ENCODE results near the gene FANK1. TPM values are rescaled to one million over a fixed set of nuclear protein-coding genes. Genes with fewer than 3 reads are reported as not detected.
"Not testable (repeated sequence)": the region's sequence is repeated elsewhere in the genome, so short reads cannot be mapped to it uniquely, and the experiment has no call there.

FANK1 gene
- total RNA-seq, 1 donor from 2014 or later = 0.30 TPM

DNA sequence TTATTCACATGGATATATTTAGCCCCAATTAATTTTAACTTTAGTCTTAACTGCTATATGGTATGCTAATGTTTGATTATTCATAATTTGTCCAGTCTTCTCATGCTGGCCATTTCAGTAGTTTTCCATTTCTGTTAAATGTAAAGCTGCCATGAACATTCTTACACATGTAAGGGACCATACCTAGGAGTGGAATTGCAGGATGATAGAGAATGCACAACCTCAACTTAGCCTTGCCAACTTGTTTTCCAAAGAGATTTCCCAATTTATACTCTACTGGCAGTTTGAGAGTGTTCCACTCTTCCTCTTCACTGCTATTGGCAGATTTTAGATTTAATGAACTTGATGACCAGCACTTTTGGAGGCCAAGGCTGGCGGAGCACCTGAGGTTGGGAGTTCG lies 68.2 kb downstream of the FANK1 start:
- Histone ChIP-seq H3K9me3 (replicated peaks) (no peaks in the 10 kb centered on the region), H3K4me1 (no peaks in the 10 kb centered on the region), H3K27ac (replicated peaks) (no peak overlapping the region), H3K4me3 (no peak overlapping the region), H3K27me3 (ENCODE audit: low read depth) (no peaks in the 10 kb centered on the region), H3K36me3 (no peaks in the 10 kb centered on the region)
- TF ChIP-seq, protein P1, sequence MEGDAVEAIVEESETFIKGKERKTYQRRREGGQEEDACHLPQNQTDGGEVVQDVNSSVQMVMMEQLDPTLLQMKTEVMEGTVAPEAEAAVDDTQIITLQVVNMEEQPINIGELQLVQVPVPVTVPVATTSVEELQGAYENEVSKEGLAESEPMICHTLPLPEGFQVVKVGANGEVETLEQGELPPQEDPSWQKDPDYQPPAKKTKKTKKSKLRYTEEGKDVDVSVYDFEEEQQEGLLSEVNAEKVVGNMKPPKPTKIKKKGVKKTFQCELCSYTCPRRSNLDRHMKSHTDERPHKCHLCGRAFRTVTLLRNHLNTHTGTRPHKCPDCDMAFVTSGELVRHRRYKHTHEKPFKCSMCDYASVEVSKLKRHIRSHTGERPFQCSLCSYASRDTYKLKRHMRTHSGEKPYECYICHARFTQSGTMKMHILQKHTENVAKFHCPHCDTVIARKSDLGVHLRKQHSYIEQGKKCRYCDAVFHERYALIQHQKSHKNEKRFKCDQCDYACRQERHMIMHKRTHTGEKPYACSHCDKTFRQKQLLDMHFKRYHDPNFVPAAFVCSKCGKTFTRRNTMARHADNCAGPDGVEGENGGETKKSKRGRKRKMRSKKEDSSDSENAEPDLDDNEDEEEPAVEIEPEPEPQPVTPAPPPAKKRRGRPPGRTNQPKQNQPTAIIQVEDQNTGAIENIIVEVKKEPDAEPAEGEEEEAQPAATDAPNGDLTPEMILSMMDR (IDR thresholded peaks at IDR 0.05; ENCODE audit: borderline replicate concordance) = no peak
- intact Hi-C loops (cut with micrococcal nuclease) = no loop called here
- DNase-seq = no peak

DNA sequence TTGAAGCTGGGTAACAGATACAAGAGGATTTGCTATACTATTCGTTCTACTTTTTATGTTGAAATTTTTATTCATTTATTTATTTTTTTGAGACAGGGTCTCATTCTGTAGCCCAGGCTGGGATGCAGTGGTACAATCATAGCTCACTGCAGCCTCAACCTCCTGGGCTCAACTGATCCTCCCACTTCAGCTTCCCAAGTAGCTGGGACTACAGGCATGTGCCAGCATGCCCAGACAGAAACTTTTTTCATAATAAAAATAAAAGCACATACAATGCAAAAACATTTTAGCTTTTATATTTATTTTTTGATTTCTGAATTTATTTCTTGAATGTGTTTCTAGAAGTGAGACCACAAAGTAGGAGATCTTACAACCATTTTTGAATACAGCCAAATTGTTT lies 71.2 kb downstream of the FANK1 start:
- Histone ChIP-seq H3K27me3 (ENCODE audit: low read depth) (no peaks in the 10 kb centered on the region), H3K36me3 (no peaks in the 10 kb centered on the region), H3K4me3 (no peak overlapping the region), H3K4me1 (no peaks in the 10 kb centered on the region), H3K27ac (replicated peaks) (no peak overlapping the region), H3K9me3 (replicated peaks) (no peaks in the 10 kb centered on the region)
- no peak for DNase-seq
- TF ChIP-seq, protein P1 (IDR thresholded peaks at IDR 0.05; ENCODE audit: borderline replicate concordance) = no peak
- intact Hi-C loops (cut with micrococcal nuclease) = no loop called here

DNA sequence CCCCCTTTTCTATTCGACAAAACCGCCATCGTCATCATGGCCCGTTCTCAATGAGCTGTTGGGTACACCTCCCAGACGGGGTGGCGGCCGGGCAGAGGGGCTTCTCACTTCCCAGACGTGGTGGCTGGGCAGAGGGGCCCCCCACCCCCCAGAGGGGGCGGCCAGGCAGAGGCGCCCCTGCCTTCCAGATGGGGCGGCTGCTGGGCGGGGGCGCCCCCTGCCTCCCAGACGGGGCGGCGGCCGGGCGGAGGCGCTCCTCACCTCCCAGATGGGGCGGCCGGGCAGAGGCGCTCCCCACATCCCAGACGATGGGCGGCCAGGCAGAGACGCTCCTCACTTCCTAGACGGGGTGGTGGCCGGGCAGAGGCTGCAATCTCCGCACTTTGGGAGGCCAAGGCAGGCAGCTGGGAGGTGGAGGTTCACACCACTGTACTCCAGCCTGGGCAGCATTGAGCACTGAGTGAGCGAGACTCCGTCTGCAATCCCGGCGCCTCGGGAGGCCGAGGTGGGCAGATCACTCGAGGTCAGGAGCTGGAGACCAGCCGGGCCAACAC lies 73.8 kb downstream of the FANK1 start:
- H3K36me3 ChIP-seq; intact Hi-C loops (cut with micrococcal nuclease); DNase-seq; H3K27me3 ChIP-seq (ENCODE audit: low read depth); H3K4me3 ChIP-seq; H3K9me3 ChIP-seq (replicated peaks); H3K4me1 ChIP-seq; H3K27ac ChIP-seq (replicated peaks): not testable (repeated sequence)

- TF ChIP-seq, protein P1 (IDR thresholded peaks at IDR 0.05; ENCODE audit: borderline replicate concordance) = no peak
- H3K4me3 ChIP-seq = no peak overlapping the region
- intact Hi-C loops (cut with micrococcal nuclease) = no loop called here
- no peak for DNase-seq
- H3K27ac ChIP-seq (replicated peaks) = no peak overlapping the region
- peaks cover 17% of the 10 kb centered on the region for H3K27me3 ChIP-seq (ENCODE audit: low read depth)
- H3K9me3 ChIP-seq (replicated peaks) = no peaks in the 10 kb centered on the region
- no peaks in the 10 kb centered on the region for H3K36me3 ChIP-seq
- no peaks in the 10 kb centered on the region for H3K4me1 ChIP-seq
Measured at GRCh38 chr10:125976960-125977605, 80.7 kb downstream of the FANK1 start.

- intact Hi-C loops (cut with micrococcal nuclease) = loop anchor here (5.0 kb wide), 1 partner anchor 527 kb away; no protein-coding TSS in a partner anchor
Measured at GRCh38 chr10:125979976-125980375, 83.6 kb downstream of the FANK1 start.

More at GRCh38 chr10:125979976-125980375, 83.6 kb downstream of the FANK1 start:
- DNase-seq = no peak
- Histone ChIP-seq H3K4me1 (no peaks in the 10 kb centered on the region), H3K9me3 (replicated peaks) (no peaks in the 10 kb centered on the region), H3K27me3 (ENCODE audit: low read depth) (peaks cover 17% of the 10 kb centered on the region), H3K4me3 (no peak overlapping the region), H3K36me3 (no peaks in the 10 kb centered on the region), H3K27ac (replicated peaks) (no peak overlapping the region)
- TF ChIP-seq, protein P1 (IDR thresholded peaks at IDR 0.05; ENCODE audit: borderline replicate concordance) = no peak

All from left ventricle myocardium inferior (tissue), 1 donor.